ENCODE results near the gene MRGPRD.
A peak's percentile ranks its signal among the peaks of the same experiment; 100 is the strongest.
"Not testable (repeated sequence)": the region's sequence is repeated elsewhere in the genome, so short reads cannot be mapped to it uniquely, and the experiment has no call there.

The MRGPRD gene

DNA sequence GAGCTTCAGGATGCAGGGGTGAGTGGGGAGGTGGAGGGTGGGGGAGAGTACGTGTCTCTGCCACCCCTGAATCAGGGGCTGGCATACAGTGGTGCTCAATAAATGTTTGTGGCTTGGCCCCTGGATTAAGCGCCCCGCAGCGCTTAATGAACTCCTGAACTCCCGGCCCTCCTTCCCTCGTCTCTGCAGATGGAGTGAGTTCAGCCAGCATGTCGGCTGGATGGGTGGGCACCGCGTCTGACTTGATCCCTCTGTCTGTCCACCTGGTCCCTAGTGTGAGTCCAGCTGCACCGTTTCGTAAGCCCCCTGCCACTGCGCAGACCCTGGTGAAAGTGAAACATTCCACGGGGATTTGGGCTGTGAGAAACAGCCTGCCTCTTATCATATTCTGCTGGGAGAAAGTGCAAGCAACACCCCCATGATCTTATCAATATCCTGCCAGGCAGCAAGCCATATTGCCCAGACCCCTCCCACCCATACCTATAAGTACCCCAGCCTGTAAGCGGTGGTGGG lies 12.0 kb upstream of the MRGPRD start:
- DNase-seq: no peak

DNA sequence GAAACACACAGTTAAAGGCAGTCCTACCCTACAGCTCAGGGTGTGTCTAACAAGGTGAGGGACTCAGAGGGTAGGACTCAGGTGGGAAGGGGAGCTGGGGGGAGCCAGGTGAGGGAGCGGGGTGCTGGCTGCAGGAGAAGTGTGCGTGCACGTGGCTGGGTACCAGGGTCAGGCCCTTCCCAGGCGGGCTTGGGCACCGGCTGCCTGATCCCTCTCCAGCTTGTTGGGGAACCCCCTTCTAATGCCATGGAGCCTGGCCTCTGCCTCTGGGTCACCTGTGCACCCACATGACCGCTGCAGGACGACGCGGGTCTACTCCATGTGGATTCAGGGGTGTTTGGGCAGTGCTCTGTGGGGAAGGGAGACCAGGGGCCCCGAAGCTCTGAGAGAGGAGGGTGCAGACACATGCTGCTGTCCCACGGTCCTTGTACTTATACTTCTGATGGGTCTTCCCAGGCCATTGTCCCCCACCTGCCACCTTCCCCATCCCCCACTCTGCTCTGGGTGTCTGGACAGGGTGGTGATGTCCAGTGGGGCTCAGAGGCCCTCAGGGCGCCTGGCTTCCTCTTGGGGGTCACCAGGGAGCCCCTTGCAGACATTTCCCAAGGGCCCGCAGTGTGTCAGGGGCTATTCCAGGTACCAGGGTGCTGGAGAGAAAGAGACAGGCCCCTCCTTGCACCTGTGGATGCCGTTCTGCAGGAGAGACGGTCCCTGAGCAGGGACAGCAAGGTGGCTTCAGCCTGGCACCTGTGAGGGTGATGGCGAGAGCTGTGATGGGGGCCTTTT lies 10.4 kb upstream of the MRGPRD start:
- no peak for DNase-seq

DNA sequence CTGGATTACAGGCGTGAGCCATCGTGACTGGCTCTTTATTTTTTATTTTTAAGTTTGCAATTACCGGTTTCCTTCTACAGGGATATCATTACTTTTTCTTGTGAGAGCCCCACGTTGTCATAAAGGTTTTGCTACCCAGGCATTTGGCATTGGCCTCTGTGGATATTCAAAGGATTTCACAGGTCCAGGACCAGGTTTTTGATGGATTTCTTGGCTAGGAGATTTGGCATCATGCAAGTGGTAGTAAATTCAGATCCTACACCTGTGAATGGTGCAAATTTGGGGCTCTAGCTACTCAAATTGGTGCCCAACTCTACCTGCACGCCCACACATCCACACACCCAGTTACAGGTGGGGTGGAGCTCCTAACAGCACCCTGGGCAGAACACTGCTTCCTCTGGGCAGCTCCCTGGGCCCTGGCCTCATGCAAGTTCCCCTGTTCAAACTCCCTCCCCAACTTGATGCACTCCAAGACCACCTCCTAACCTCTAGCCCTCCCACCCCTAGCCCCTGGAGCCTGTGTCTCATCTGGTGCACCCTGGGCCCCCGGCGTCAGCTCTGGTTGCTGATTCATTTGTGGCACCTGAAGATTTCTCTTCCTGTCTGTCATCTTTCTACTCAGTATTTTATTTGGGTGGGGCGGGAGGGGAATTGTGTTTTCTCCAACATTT lies 9.3 kb upstream of the MRGPRD start:
- DNase-seq: no peak

DNA sequence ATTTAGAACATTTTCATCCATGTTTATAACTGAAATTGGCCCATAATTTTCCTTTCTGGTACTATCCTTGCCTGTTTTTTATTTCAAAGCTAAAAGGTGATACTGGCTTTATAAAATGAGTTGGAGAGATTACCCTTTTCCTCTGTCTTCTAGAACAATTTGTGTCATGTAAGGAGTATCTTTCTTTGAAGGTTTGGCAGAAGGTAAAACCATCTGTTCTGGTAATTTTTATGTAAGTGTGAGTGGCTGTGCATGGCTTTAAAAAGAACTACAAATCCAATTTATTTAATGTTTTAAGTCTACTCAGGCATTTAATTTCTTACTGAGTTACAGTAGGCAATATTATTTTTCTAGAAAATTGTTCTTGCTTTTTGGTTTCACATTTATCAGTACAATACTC lies 7.7 kb upstream of the MRGPRD start:
- peak; percentile 55 for DNase-seq

GRCh38 chr11:68987211-68987610 lies 6.4 kb upstream of the MRGPRD start:
- DNase-seq: no peak

- no peak for DNase-seq
Observed at GRCh38 chr11:68983801-68984200, 3.0 kb upstream of the MRGPRD start.

- DNase-seq: no peak
Observed at GRCh38 chr11:68982134-68982533, 1.3 kb upstream of the MRGPRD start.

DNA sequence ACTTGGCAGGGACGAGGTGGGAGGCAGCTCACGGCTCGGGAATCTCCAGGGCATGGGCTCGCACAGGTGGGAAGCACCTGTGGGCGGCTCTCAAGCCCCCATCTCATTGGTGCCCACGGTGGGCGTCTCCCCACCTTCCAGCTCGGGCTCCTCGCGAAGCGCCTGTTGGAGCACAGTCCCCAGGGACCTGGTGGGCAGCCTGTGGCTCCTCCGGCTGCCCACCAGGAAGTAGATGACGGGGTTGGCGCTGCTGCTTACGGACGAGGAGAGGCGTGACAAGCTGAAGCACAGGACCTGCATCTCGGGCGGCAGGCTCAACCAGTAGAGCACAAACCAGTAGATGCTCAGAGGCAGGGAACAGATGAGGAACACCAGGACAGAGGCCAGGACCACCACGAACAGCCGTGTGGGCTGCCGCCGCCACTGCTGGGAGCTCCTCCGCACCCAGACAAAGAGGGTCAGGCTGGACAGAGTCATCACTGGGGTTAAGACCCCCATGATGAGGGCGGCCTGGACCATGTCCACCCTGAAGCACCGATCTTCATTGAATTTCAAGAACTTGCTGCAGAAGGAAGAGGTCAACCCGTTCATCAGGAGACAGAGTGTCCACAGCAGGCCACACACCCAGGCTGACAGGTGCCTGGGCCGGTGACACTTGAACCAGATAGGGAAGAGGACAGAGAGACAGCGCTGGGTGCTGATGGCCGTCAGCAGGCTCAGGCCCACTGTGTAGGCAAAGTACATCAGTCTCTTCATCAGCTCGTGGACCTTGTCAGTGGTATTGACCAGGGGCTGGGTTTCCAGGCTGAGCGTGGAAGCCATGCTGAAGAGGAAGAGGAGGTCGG lies 633 bp downstream of the MRGPRD start:
- no peak for DNase-seq

DNA sequence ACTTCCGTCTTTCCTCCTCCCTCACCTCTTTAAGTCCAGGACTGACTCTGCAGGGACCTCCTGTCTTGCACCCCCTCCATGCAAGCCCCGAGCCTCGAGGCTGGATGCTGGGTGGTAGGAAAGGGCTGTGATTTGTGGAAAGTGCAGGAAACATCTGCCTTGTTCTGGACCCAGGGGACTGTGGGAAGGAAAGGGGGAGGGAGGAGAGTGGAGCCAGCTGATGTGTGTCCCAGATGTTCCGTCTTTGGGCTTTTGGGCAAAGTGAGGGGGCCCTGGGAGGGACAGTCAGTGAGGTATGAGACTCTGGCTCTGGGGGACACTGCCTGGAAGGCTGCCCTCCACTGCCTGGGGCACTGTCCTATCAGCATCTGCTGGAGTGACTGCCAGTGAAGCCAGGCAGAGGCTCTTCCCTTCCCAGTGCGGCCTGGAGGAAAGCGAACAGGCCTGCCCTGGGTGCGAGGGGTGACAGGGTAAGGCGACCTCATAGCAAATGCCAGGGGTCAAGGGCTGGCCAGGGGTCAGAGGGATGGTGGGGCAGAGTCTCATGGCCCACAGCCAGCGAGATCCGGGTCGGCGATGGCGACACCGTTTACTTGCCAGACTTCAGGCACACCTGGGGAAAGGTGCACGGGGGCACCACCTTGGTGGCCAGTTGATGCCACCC lies 1.7 kb downstream of the MRGPRD start:
- DNase-seq: no peak

DNA sequence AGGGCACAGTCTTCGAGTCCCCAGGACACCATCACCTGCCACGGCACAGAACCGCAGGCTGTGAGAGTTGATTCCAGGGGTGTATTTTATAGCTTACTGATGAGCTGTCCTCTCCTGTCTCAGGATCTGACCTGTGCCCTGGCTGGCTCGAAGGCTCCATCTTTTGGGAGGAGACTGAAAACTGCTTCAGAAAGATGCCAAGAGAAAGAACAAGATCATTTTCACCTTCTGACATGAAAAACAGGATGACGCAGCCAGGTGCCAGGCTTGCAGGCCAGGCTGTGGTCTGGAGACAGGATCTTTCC lies 2.2 kb downstream of the MRGPRD start:
- no peak for DNase-seq

DNA sequence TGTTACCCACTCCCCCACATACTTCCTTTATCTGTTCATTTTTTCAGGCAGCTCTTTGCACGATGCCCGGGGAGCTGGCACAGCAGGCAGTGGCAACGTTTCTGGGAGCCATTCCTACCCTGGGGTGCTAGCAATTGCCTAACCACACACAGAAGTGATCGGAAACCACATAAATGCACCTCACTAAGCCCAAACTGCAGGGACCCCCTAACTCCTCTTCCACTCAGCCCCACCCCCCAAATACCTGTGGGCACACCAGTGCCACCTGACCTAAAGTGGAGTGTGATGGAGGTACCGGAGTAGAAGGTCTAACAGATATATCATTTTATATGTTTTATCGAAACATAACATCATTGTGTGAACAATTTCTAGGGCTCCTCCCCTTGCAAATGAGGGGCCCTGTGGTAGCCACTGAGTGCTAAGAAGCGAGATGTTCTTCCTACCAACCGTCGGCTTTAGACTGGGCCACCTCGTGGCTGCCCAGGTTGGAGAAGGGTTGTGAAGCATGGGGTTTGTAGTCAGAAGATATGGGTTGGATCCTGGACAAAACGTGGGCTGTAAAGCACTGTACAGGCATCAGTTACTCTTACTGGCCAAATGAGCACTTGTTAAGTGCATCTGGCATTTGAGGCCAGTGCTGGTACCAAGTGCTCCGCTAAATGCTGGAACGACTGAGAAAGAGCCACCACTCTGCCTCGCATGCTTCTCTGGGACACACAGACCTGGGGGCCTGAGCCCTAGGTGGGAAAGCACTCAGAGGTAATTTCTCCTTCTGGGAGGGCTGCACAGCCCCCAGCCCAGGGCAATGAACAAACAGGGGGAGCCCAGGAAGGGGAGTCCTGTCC lies 2.8 kb downstream of the MRGPRD start:
- no peak for DNase-seq

- DNase-seq: no peak
Observed at GRCh38 chr11:68976563-68976962, 4.2 kb downstream of the MRGPRD start.

- DNase-seq: no peak
Observed at GRCh38 chr11:68976095-68976494, 4.7 kb downstream of the MRGPRD start.

GRCh38 chr11:68974421-68975194 lies 6.2 kb downstream of the MRGPRD start:
- DNase-seq: peak; percentile 49

DNA sequence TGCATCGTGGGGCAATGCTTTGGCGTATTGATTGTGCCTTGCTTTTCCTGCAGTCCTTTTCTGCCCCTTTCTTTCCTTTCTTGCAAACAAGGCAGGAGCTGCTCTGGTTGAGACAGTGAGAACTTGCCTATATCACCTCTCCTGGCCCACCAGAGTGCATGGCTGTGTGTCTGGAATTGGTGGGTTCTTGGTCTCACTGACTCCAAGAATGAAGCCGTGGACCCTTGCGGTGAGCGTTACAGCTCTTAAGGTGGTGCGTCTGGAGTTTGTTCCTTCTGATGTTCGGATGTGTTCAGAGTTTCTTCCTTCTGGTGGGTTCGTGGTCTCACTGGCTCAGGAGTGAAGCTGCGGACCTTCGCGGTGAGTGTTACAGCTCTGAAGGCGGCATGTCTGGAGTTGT lies 7.1 kb downstream of the MRGPRD start:
- DNase-seq: not testable (repeated sequence)

- DNase-seq: no peak
Observed at GRCh38 chr11:68973219-68973618, 7.6 kb downstream of the MRGPRD start.

DNA sequence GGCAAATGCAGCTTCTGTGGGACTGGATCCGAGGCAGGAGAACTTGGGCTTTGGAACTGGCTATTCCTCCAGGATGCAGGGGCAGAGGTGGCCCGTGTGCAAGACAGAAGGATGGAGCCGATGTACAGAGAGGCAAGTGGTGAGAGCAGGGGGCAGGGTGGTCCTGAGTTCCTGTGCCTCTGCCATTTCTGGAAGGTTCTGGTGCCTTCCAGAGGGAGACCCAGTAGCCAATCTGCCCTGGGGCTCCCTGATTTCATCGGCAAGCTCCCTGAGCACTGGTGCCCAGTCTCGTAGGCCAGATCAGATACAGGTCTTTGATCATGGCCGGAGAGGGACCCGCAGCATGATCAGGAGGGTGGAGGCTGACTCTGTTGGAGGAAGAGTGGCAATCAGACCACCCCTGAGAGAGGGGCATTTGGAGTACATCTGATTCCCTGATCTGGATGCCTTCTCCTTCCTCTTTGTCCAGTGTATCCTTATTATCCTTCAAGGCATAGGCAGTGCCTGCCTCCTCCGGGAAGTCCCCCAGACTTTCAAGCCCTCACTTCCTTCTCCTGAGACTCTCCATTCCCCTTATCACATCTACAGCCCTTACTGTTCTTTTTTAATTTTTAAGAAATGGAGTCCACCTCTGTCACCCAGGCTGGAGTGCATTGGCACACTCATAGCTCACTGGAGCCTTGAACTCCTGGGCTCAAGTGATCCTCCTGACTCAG lies 9.7 kb downstream of the MRGPRD start:
- no peak for DNase-seq

DNA sequence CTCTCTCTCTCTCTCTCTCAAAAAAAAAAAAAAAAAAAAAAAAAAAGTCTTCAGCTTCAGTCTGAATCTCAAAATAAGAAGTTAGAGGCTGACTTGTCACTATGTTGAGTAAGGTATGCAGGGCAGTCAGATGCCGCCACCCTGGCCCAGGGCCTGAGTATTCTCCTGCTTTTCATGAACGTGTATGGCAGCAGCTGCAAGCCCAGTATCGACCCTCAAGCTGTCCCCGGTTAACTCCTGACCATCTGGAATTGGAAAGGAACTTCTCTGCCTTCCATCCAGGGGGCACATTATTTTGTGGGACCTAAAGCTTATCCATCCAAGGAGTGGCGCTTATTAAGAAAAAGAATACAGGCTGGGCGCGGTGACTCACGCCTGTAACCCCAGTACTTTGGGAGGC lies 11.4 kb downstream of the MRGPRD start:
- DNase-seq: no peak

- DNase-seq: no peak
Observed at GRCh38 chr11:68968306-68969250, 12.2 kb downstream of the MRGPRD start.

Data from NCI-H82 (cell line).